ENCODE data around the gene ITGA3. TPM values are rescaled to one million over a fixed set of nuclear protein-coding genes. Genes with fewer than 3 reads are reported as not detected.
A peak's percentile ranks its signal among the peaks of the same experiment; 100 is the strongest.
"Not testable (repeated sequence)": the region's sequence is repeated elsewhere in the genome, so short reads cannot be mapped to it uniquely, and the experiment has no call there.

Gene ITGA3
- total and polyA plus RNA-seq, 10 donors, result 5.5 to 52.3 (median 32.8) TPM

DNA sequence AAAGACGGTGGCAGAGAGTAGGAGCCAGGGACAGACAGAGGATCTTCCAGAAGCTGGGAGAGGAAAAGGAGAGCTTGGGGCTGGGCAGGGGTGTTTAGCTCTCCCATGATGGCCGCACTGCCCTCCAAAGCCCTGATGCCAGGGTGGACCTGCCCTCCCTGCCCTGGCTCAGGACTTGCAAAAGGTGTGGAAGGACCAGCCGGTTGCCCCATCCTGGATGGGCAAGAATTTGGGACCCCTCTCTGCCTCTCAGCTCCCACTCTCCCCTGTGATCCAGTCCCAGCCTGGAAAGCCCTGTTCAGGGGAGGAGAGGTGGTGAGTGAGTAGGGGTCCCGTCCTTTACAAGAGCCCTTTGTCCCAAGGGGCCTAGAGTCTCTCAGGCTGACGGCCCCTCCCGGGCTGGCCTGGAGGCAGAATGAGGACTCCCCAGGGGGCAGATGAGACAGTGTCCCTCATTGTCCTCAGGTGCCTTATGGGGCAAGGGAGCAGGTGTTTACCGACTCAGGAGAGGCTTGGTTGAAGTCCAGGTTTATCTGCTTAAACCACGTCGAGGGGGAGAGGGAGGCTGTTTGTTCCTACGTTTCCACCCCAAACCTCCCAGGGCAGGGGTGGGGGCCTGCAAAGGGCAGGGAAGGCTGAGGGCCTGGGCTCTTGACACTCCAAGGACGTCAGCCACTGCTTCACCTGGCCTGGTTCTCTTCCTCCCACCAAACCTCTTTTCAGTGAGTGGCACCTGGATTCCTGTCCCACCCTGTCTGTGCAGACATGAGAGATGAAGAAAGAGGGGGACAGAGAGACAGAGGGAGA, 19.3 kb upstream of the ITGA3 start:
- H3K36me3 ChIP-seq, result no peaks in the 10 kb centered on the region
- peak; percentile 36 for DNase-seq
- H3K9me3 ChIP-seq, result no peaks in the 10 kb centered on the region
- peaks cover 0 to 4% (median 0%) of the 10 kb centered on the region in 7 donors for H3K27me3 ChIP-seq (replicated peaks in 1 of 7)
- TF ChIP-seq, protein P1, sequence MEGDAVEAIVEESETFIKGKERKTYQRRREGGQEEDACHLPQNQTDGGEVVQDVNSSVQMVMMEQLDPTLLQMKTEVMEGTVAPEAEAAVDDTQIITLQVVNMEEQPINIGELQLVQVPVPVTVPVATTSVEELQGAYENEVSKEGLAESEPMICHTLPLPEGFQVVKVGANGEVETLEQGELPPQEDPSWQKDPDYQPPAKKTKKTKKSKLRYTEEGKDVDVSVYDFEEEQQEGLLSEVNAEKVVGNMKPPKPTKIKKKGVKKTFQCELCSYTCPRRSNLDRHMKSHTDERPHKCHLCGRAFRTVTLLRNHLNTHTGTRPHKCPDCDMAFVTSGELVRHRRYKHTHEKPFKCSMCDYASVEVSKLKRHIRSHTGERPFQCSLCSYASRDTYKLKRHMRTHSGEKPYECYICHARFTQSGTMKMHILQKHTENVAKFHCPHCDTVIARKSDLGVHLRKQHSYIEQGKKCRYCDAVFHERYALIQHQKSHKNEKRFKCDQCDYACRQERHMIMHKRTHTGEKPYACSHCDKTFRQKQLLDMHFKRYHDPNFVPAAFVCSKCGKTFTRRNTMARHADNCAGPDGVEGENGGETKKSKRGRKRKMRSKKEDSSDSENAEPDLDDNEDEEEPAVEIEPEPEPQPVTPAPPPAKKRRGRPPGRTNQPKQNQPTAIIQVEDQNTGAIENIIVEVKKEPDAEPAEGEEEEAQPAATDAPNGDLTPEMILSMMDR (IDR thresholded peaks at IDR 0.05 in 8 of 11, conservative IDR thresholded peaks at IDR 0.05 in 3 of 11), result no peak
- TF ChIP-seq POLR2A (IDR thresholded peaks at IDR 0.05), result no peak
- TF ChIP-seq POLR2AphosphoS5 (IDR thresholded peaks at IDR 0.05), result no peak
- intact Hi-C loops (cut with DNase I; ENCODE audit: low total_unique reads), result no loop called here
- peak overlapping the region in 5 of 8 donors; percentile 35 to 56 (median 49) for H3K27ac ChIP-seq
- WGBS, 5 donors, result 74 to 81% (median 78%) methylated on average over 11 of the region's 11 CpGs
- peaks cover 0 to 33% (median 16%) of the 10 kb centered on the region in 6 donors for H3K4me1 ChIP-seq
- no peak overlapping the region for H3K4me3 ChIP-seq

GRCh38 chr17:50037321-50038107, 18.4 kb upstream of the ITGA3 start:
- intact Hi-C loops (cut with DNase I; ENCODE audit: low total_unique reads), result no loop called here
- Histone ChIP-seq H3K9me3 (no peaks in the 10 kb centered on the region), H3K27ac (peak overlapping the region; percentile 4 to 56 (median 39)), H3K27me3 (replicated peaks in 1 of 7) (no peaks in the 10 kb centered on the region), H3K4me3 (no peak overlapping the region), H3K4me1 (peaks cover 0 to 33% (median 16%) of the 10 kb centered on the region in 6 donors), H3K36me3 (no peaks in the 10 kb centered on the region)
- peak; percentile 83 for DNase-seq
- WGBS, 5 donors, result 55 to 77% (median 67%) methylated on average over 14 of the region's 14 CpGs
- TF ChIP-seq, protein P1 (IDR thresholded peaks at IDR 0.05 in 8 of 11, conservative IDR thresholded peaks at IDR 0.05 in 3 of 11), result no peak
- TF ChIP-seq POLR2AphosphoS5 (IDR thresholded peaks at IDR 0.05), result peak; percentile 61 to 65 (median 62)

- peaks cover 0 to 7% (median 0%) of the 10 kb centered on the region in 7 donors for H3K27me3 ChIP-seq (replicated peaks in 1 of 7)
- peaks cover 7 to 47% (median 25%) of the 10 kb centered on the region in 6 donors for H3K4me1 ChIP-seq
- peak; percentile 34 for DNase-seq
- TF ChIP-seq POLR2AphosphoS5 (IDR thresholded peaks at IDR 0.05) (no peak), POLR2A (IDR thresholded peaks at IDR 0.05) (no peak)
- TF ChIP-seq, protein P1 (IDR thresholded peaks at IDR 0.05 in 8 of 11, conservative IDR thresholded peaks at IDR 0.05 in 3 of 11), result no peak
- intact Hi-C loops (cut with DNase I; ENCODE audit: low total_unique reads), result no loop called here
- H3K9me3 ChIP-seq, result no peaks in the 10 kb centered on the region
- WGBS, 5 donors, result 54 to 87% (median 68%) methylated on average over 4 of the region's 4 CpGs
- H3K4me3 ChIP-seq, result no peak overlapping the region
- peak overlapping the region in 2 of 8 donors; percentile 17 to 49 for H3K27ac ChIP-seq
- H3K36me3 ChIP-seq, result no peaks in the 10 kb centered on the region
These were observed 16.9 kb upstream of the ITGA3 start for GRCh38 chr17:50039058-50039457.

DNA sequence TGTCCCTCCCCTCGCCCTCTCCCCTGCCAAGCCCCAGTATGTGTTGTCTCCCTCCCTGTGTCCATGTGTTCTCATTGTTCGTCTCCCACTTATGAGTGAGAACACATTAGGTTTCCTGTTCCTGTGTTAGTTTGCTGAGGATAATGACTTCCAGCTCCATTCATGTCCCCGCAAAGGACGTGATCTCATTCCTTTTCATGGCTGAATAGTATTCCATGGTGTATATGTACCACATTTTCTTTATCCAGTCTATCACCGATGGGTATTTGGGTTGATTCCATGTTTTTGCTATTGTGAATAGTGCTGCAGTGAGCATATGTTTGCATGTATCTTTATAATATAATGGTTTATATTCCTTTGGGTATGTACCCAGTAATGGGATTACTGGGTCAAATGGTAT, 15.4 kb upstream of the ITGA3 start:
- H3K4me1 ChIP-seq, result peaks cover 12 to 58% (median 32%) of the 10 kb centered on the region in 6 donors
- H3K36me3 ChIP-seq; DNase-seq; H3K27ac ChIP-seq; H3K9me3 ChIP-seq; H3K4me3 ChIP-seq; H3K27me3 ChIP-seq (replicated peaks in 1 of 7); intact Hi-C loops (cut with DNase I; ENCODE audit: low total_unique reads): not testable (repeated sequence)
- 81 to 88% (median 84%) methylated on average over 5 of the region's 5 CpGs for WGBS, 5 donors

Measured in spleen (tissue), 11 donors.